Trophoblast cell (in vitro differentiated cells and primary cell): ENCODE results near the gene CHMP4B.
A peak's percentile ranks its signal among the peaks of the same experiment; 100 is the strongest.

ENCODE experiments used
- DNase-seq, 2 donors: peaks; one replicate each; pipeline ENCODE4 v3.0.0-alpha.2; 2016
- H2AFZ ChIP-seq: 2 replicates; pipeline ENCODE4 v1.6.1; 2013; ENCODE audit warnings: low read length, moderate library complexity, mild to moderate bottlenecking; ENCODE audit not compliant: insufficient read depth, poor library complexity
- H2AK5ac ChIP-seq: 2 replicates; pipeline ENCODE4 v1.6.1; 2013; ENCODE audit warnings: mild to moderate bottlenecking, low read length
- H2BK120ac ChIP-seq: 2 replicates; pipeline ENCODE4 v1.6.1; 2013; ENCODE audit warnings: low read length, mild to moderate bottlenecking, moderate library complexity; ENCODE audit not compliant: insufficient read depth, poor library complexity
- H2BK12ac ChIP-seq: 2 replicates; pipeline ENCODE4 v1.6.1; 2013; ENCODE audit warnings: mild to moderate bottlenecking, low read length, moderate library complexity
- H2BK5ac ChIP-seq: 2 replicates; pipeline ENCODE4 v1.6.1; 2013; ENCODE audit warnings: low read length, low read depth, moderate library complexity, mild to moderate bottlenecking; ENCODE audit not compliant: poor library complexity
- H3K14ac ChIP-seq: 2 replicates; pipeline ENCODE4 v1.6.1; 2013; ENCODE audit warnings: mild to moderate bottlenecking, low read length
- H3K18ac ChIP-seq: 2 replicates; pipeline ENCODE4 v1.6.1; 2013; ENCODE audit warnings: mild to moderate bottlenecking, low read length
- H3K23ac ChIP-seq: 2 replicates; pipeline ENCODE4 v1.6.1; 2013; ENCODE audit warnings: low read length
- H3K27ac ChIP-seq: 2 replicates; pipeline ENCODE4 v1.5.1; 2013; ENCODE audit warnings: low read depth, mild to moderate bottlenecking, inconsistent platforms, low read length, moderate library complexity
- H3K27me3 ChIP-seq: 2 replicates; pipeline ENCODE4 v1.6.1; 2013; ENCODE audit warnings: inconsistent platforms, mild to moderate bottlenecking, low read length, moderate library complexity; ENCODE audit not compliant: insufficient read depth
- H3K36me3 ChIP-seq, 2 experiments: 1 replicate in 1 of 2; 2 replicates in 1 of 2; pipeline ENCODE4 v1.6.1; 2013; ENCODE audit warnings: low read length in 2 of 2, mild to moderate bottlenecking in 2 of 2, moderate library complexity in 1 of 2; ENCODE audit not compliant: insufficient read depth in 2 of 2, control insufficient read depth in 1 of 2
- H3K4ac ChIP-seq: 2 replicates; pipeline ENCODE4 v1.6.1; 2013; ENCODE audit warnings: low read depth, mild to moderate bottlenecking, low read length, moderate library complexity
- H3K4me1 ChIP-seq, 2 experiments: 1 replicate in 1 of 2; 2 replicates in 1 of 2; pipeline ENCODE4 v1.6.1; 2013; ENCODE audit warnings: low read length in 2 of 2, mild to moderate bottlenecking in 2 of 2, moderate library complexity in 1 of 2; ENCODE audit not compliant: insufficient read depth in 2 of 2, control insufficient read depth in 1 of 2
- H3K4me2 ChIP-seq: 2 replicates; pipeline ENCODE4 v1.6.1; 2013; ENCODE audit warnings: inconsistent platforms, mild to moderate bottlenecking, low read length, moderate library complexity
- H3K4me3 ChIP-seq: 2 replicates; pipeline ENCODE4 v1.5.1; 2013; ENCODE audit warnings: mild to moderate bottlenecking, low read depth, low read length, inconsistent platforms
- H3K79me1 ChIP-seq: one replicate; pipeline ENCODE4 v1.6.1; 2013; ENCODE audit warnings: low read length
- H3K79me2 ChIP-seq: 2 replicates; pipeline ENCODE4 v1.6.1; 2013; ENCODE audit warnings: low read length, mild to moderate bottlenecking; ENCODE audit not compliant: control insufficient read depth, insufficient read depth, poor library complexity
- H3K9ac ChIP-seq: 2 replicates; pipeline ENCODE4 v1.6.1; 2013; ENCODE audit warnings: mild to moderate bottlenecking, low read length
- H3K9me3 ChIP-seq: 2 replicates; pipeline ENCODE4 v1.6.1; 2013; ENCODE audit warnings: low read depth, mild to moderate bottlenecking, control low read depth, inconsistent platforms, low read length; ENCODE audit not compliant: insufficient read depth
- H4K12ac ChIP-seq: 2 replicates; pipeline ENCODE4 v1.6.1; 2013; ENCODE audit warnings: low read depth, mild to moderate bottlenecking, low read length, moderate library complexity
- H4K8ac ChIP-seq: 2 replicates; pipeline ENCODE4 v1.6.1; 2013; ENCODE audit warnings: low read depth, mild to moderate bottlenecking, low read length, moderate library complexity
- H4K91ac ChIP-seq: one replicate; pipeline ENCODE4 v1.6.1; 2013; ENCODE audit warnings: low read depth, mild to moderate bottlenecking, low read length, moderate library complexity
- WGBS: extraction: QIAGEN DNeasy Blood & Tissue Kit; methylation state at CpG from one replicate; pipeline ENCODE4 v1.1.7; 2013; ENCODE audit warnings: missing lambda C conversion rate; ENCODE audit not compliant: insufficient read length, insufficient coverage; ENCODE audit errors: extremely low coverage; 5-methylcytosine and 5-hydroxymethylcytosine counted together

Gene CHMP4B

DNA sequence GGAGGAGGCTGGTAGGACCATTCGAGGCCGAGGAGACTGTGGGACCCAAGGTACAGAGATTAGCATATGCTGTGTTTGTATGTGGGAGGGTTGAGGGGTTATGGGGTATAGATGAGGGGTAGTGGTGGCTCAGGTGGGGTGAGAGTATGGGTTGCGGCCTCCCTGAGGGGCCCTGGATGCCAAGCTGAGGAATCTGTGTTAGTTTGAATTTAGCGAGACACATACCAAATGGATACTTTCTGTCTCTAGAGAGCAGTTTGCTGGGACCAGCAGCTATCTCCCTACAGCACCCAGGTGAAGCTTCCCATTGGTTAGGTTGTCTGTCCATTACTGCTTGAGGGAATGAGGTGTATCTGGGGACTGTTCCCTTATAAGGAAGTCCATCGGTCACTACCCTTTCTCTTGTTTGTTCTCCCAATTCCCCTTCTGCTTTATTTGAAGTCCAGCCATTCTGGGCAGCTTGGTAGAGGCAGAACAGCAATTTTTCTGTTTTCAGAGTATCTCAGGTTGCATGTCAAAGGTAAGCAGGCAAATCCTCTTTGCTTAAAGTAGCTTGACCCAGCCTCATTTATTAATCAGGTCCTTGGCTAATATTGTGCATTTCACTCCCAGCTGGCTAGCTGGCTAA lies 15.2 kb downstream of the CHMP4B start:
- H3K4me2 ChIP-seq, result no peak overlapping the region
- H4K12ac ChIP-seq, result no peak overlapping the region
- H3K4me3 ChIP-seq, result no peak overlapping the region
- no peaks in the 10 kb centered on the region for H3K79me1 ChIP-seq
- H2BK120ac ChIP-seq, result no peak overlapping the region
- DNase-seq, result no peak
- no peak overlapping the region for H3K23ac ChIP-seq
- peaks cover 7 to 12% of the 10 kb centered on the region in 2 experiments for H3K4me1 ChIP-seq
- H3K27me3 ChIP-seq, result no peaks in the 10 kb centered on the region
- H3K14ac ChIP-seq, result no peak overlapping the region
- H3K9me3 ChIP-seq, result no peaks in the 10 kb centered on the region
- H3K4ac ChIP-seq, result peak overlapping the region; percentile 37
- H4K91ac ChIP-seq, result no peak overlapping the region
- H3K79me2 ChIP-seq, result peaks cover 4% of the 10 kb centered on the region
- H3K27ac ChIP-seq, result no peak overlapping the region
- no peak overlapping the region for H3K9ac ChIP-seq
- no CpG with 5 or more reads among the region's 5 CpGs for WGBS
- no peak overlapping the region for H4K8ac ChIP-seq
- no peak overlapping the region for H2BK5ac ChIP-seq
- H2AK5ac ChIP-seq, result no peak overlapping the region
- H2AFZ ChIP-seq, result no peak overlapping the region
- H3K18ac ChIP-seq, result no peak overlapping the region
- H3K36me3 ChIP-seq, result peaks cover 2 to 4% of the 10 kb centered on the region in 2 experiments
- no peak overlapping the region for H2BK12ac ChIP-seq

DNA sequence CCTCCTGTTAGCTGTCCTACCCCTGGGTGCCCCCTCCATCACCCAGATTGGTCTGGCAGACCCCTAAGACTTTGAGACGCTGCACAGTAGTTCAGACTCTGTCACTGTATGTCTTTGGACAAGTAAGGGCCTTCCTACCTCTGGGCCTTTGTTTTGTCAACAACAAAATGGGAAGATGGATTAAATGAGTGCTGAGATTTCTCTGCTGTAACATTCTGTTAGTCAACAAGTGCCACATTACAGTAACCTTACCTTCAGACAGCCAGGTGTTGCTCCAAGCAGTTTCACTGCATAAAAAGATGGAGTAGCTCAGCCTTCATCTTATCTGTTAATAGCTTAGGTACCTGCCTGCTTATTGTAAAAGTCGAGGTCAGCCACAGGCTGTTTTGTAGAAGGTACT lies 16.0 kb downstream of the CHMP4B start:
- Histone ChIP-seq H4K12ac (no peak overlapping the region), H3K4me3 (no peak overlapping the region), H3K4me1 (peaks cover 12 to 16% of the 10 kb centered on the region in 2 experiments), H2AK5ac (no peak overlapping the region), H3K27me3 (no peaks in the 10 kb centered on the region), H2AFZ (no peak overlapping the region), H3K9me3 (no peaks in the 10 kb centered on the region), H3K4me2 (no peak overlapping the region), H3K18ac (no peak overlapping the region), H3K79me1 (no peaks in the 10 kb centered on the region), H2BK5ac (no peak overlapping the region), H3K23ac (no peak overlapping the region), H3K14ac (no peak overlapping the region), H3K79me2 (peaks cover 4% of the 10 kb centered on the region), H4K8ac (no peak overlapping the region), H4K91ac (no peak overlapping the region), H3K4ac (peak overlapping the region; percentile 12), H2BK12ac (no peak overlapping the region), H3K9ac (no peak overlapping the region), H3K27ac (no peak overlapping the region), H2BK120ac (no peak overlapping the region), H3K36me3 (peaks cover 3 to 4% of the 10 kb centered on the region in 2 experiments)
- no peak for DNase-seq
- no CpG with 5 or more reads among the region's 2 CpGs for WGBS

DNA sequence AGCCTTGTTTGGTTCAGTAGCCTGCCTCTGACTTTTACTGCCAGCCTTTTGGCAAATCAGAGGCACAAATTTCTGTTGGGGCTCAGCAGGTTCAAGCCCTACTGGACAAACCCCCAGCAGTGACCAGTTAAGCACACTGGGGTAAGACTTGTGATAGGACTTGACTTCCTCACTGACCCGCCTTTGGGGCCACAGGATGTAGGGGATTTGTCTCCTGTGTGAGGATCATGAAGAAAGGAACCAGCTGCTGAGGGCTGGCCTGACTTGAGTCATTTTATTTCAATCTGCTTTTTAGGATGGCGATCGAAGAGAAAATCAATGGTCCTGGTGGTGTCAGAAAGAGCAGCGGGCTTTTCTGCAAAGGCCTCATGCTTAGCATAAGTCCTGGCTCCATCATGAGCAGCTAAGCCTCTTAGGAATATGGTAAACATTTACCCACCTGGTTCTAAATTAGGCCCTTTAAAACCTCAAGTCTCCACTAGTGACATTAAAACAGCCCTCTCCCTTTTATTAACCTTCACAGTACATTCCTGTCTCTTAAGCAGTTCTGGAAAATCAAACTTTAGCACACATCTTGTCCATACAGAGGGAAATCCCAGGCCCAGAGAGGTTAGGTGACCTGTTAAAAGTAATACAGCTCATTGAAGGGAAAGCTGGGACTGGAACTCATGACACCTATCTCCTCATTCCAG lies 16.6 kb downstream of the CHMP4B start:
- Histone ChIP-seq H3K27me3 (no peaks in the 10 kb centered on the region), H2BK12ac (no peak overlapping the region), H2BK5ac (no peak overlapping the region), H3K4me1 (peaks cover 14 to 16% of the 10 kb centered on the region in 2 experiments), H3K23ac (no peak overlapping the region), H3K9me3 (no peaks in the 10 kb centered on the region), H3K9ac (no peak overlapping the region), H2BK120ac (no peak overlapping the region), H3K18ac (no peak overlapping the region), H3K14ac (no peak overlapping the region), H4K8ac (no peak overlapping the region), H3K36me3 (peaks cover 4 to 5% of the 10 kb centered on the region in 2 experiments), H3K4me2 (no peak overlapping the region), H3K4me3 (no peak overlapping the region), H3K27ac (no peak overlapping the region), H3K79me1 (no peaks in the 10 kb centered on the region), H3K79me2 (peaks cover 4% of the 10 kb centered on the region), H3K4ac (peak overlapping the region; percentile 12), H2AK5ac (no peak overlapping the region), H4K12ac (no peak overlapping the region), H2AFZ (no peak overlapping the region), H4K91ac (no peak overlapping the region)
- DNase-seq, result no peak
- no CpG with 5 or more reads among the region's 4 CpGs for WGBS

DNA sequence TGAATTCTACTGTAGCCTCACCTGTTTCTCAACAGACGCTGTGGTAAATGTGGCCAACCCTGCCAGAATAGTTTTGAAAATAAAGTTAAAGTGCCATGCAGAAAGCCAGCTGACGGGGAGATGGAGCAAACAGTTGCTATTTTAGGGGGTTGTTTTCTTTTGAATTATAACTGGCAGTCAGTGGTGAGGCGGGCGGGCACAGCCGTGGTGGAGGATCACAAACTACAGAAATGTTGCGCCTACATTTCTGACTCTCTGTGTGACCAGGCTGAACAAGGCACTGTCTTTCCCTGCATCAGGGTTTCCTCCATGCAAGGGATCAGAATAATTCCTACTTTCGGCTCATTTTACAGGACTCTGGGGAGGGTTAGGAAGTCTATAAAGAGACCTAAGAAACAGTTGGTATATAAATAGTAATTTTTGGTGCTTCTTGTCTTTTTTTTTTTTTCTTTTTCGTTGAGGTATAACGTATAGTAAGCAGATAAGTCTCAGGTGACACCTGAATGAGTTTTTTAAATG lies 17.2 kb downstream of the CHMP4B start:
- no peak overlapping the region for H4K8ac ChIP-seq
- no peak overlapping the region for H2AK5ac ChIP-seq
- no peak overlapping the region for H2BK12ac ChIP-seq
- no peak overlapping the region for H4K12ac ChIP-seq
- no peak overlapping the region for H2BK120ac ChIP-seq
- H3K4ac ChIP-seq, result no peak overlapping the region
- peaks cover 4 to 5% of the 10 kb centered on the region in 2 experiments for H3K36me3 ChIP-seq
- H3K23ac ChIP-seq, result no peak overlapping the region
- H3K9ac ChIP-seq, result no peak overlapping the region
- H3K79me1 ChIP-seq, result peaks cover 2% of the 10 kb centered on the region
- no CpG with 5 or more reads among the region's 9 CpGs for WGBS
- H3K27ac ChIP-seq, result no peak overlapping the region
- DNase-seq, result no peak
- H4K91ac ChIP-seq, result no peak overlapping the region
- no peaks in the 10 kb centered on the region for H3K27me3 ChIP-seq
- no peak overlapping the region for H2AFZ ChIP-seq
- H3K4me3 ChIP-seq, result no peak overlapping the region
- no peaks in the 10 kb centered on the region for H3K9me3 ChIP-seq
- H3K4me1 ChIP-seq, result peaks cover 19 to 22% of the 10 kb centered on the region in 2 experiments
- no peak overlapping the region for H3K4me2 ChIP-seq
- no peak overlapping the region for H3K18ac ChIP-seq
- no peak overlapping the region for H3K14ac ChIP-seq
- H3K79me2 ChIP-seq, result peaks cover 4% of the 10 kb centered on the region
- H2BK5ac ChIP-seq, result no peak overlapping the region
